NOMO-1 (cell line): ENCODE results near the gene KYAT1.

ENCODE experiments used
- DNase-seq, 2 experiments: peaks; one replicate each; lab custom pipeline; 2025; ENCODE audit not compliant: unreplicated experiment in 2 of 2; lab: John Stamatoyannopoulos, UW

Gene KYAT1

DNA sequence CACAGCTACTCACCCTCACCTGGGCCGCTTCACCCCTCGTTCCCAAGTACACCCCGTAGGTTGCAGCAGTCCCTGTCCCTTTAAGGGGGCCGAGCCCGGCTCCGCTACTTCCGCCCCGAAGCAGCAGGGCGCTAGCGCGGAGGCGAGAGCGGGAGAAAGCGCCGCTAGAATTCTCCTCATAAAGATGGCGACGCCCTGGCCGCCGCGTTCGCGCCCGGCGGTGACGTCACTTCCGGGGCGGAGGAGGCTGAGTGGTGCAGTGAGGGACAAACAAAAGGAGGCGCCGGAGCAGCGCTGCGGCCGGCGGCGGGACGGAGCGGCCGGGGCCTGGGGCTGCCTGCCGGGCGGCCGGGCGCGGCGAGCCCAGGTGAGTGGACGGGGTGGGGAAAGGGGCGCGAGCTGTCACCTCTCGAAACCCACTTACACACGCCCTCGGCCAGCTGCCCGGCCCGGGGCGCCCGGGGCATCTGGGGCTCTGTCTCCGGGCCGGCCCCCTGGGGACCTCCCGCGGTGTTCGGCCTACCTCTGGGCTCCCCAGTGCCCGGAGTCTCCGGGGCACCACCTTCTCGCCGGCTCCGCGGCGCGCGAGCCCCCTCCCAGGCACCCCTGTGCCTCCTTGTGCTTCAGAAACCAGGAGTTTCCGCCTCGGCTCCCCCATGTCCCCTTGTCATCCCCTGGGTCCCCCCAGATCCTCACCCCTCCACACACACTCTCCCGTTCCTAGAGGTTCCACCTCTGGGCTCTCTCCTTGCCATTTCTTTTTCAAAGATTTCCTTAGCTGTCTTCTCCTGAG, at the start of gene KYAT1, which contains the start of gene LRRC8A:
TSS of gene KYAT1 (minus strand) at position 67 of the 793 bp plus-strand sequence. CDS start 36,545 bp downstream, outside the sequence.
TSS of gene LRRC8A (plus strand) at position 250 of the 793 bp plus-strand sequence. CDS start 25,032 bp downstream, outside the sequence.
- DNase-seq = peak; percentile 97 to 98

GRCh38 chr9:128929560-128929959, 47.8 kb upstream of the KYAT1 start:
- no peak for DNase-seq

- no peak for DNase-seq
Measured at GRCh38 chr9:128928624-128929023, 46.9 kb upstream of the KYAT1 start.

- no peak for DNase-seq
Measured at GRCh38 chr9:128927731-128928411, 46.1 kb upstream of the KYAT1 start.

DNA sequence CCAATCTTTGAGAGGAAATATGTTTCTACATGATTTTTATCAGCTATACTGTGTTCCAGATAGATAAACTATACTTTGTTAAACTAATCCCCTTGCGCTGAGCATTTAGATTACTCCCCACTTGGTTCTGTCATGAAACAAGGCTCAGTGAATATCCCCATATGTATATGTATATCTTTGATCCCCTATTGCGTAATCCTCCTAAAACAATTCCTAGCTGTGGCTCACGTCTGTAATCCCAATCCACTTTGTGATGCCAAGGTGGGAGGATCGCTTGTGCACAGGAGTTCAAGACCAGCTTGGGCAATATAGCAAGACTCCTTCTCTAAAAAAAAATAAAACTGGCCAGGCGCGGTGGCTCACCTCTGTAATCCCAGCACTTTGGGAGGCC, 41.7 kb upstream of the KYAT1 start:
- DNase-seq = no peak

DNA sequence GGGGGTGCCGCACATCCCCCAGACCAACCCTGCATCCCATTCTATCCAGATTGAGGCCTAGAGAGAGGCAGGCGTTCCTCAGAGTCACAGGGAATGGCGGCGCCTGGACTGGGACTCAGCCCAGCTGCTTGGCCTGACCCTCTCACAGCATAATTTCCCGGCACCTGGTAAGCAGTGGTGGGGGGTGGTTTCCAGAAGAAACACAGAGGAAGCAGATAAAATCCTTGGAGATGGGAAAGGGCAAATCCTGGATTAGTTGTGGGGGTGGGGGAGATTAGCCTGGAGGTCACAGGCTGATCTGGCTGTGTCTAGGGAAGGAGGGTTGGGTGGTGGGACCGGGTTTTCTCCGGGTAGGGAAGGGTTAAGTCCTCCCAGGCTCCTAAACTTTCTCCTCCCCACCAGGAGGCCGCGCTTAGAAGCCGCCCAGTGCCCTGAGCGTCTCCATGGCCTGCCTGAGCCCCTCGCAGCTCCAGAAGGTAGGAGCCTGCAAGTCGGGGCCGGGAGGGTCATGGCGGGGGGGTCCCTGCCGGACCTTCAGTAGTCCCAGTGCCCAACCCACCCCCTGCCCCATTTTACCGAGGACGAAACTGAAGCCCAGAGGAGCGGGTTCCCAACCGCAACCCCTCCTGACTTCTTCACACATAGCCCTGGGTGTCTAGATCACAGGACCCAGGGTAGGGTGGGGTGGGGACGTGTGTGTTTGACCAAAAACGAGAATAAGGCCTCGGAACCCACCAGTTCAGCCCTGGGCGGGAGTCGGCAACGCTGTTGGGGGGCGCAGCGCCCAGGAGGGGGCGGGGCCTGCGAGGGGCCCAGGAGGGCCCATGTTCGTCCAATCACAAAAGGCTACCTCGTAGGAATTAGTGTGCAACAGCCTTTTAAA, 40.4 kb upstream of the KYAT1 start:
- DNase-seq = no peak

- DNase-seq = no peak
Measured at GRCh38 chr9:128920381-128921058, 38.8 kb upstream of the KYAT1 start, which contains the start of gene PHYHD1. Gene PHYHD1, plus strand, starts transcription at chr9:128920982. Its CDS starts 1,342 bp downstream, at chr9:128922324.

GRCh38 chr9:128919402-128920089, 37.8 kb upstream of the KYAT1 start:
- DNase-seq = no peak

DNA sequence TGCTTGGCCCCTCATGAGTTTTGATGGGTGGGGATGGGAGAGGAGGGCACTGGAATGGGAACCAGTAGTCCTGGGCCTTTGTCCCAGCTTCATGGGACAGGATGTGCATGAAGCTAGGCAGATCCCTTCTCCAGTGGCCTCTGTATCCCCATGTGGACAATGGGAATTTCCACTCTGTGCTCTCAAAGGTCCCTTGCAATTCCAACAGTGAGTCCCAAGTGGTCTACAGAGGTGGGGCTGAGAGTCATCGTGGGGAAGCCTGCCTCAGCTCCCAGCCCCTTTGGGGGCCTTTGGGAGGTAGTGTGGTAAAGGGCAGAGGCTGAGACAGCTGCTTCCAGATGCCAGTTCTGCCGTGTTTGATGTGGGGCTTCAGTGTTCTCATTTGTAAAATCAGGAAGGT, 37.2 kb upstream of the KYAT1 start:
- no peak for DNase-seq

DNA sequence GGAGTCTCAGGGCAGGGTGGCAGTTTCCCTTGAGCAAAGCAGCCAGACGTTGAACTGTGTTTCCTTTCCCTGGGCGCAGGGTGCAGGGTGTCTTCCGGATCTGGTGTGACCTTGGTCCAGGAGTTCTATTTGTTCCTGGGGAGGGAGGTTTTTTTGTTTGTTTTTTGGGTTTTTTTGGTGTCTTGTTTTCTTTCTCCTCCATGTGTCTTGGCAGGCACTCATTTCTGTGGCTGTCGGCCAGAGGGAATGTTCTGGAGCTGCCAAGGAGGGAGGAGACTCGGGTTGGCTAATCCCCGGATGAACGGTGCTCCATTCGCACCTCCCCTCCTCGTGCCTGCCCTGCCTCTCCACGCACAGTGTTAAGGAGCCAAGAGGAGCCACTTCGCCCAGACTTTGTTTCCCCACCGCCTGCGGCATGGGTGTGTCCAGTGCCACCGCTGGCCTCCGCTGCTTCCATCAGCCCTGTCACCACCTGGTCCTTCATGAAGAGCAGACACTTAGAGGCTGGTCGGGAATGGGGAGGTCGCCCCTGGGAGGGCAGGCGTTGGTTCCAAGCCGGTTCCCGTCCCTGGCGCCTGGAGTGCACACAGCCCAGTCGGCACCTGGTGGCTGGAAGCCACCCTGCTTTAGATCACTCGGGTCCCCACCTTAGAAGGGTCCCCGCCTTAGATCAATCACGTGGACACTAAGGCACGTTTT, 35.5 kb upstream of the KYAT1 start:
- DNase-seq = no peak

DNA sequence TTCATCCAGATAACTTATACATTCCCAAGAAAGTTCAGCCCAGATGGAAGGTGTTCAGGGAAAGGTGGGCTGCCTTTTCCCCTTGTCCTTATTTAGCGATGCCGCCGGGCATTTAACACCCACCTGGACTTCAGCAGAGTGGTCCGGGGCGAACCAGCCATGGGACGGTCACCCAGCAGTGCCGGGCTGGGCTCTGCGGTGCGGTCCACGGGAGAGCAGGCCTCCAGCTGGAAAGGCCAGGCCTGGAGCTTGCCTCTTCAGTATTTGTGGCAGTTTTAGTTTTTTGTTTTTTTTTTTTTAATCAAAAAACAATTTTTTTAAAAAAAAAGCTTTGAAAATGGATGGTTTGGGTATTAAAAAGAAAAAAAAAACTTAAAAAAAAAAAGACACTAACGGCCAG, 35.0 kb upstream of the KYAT1 start:
- DNase-seq = no peak

DNA sequence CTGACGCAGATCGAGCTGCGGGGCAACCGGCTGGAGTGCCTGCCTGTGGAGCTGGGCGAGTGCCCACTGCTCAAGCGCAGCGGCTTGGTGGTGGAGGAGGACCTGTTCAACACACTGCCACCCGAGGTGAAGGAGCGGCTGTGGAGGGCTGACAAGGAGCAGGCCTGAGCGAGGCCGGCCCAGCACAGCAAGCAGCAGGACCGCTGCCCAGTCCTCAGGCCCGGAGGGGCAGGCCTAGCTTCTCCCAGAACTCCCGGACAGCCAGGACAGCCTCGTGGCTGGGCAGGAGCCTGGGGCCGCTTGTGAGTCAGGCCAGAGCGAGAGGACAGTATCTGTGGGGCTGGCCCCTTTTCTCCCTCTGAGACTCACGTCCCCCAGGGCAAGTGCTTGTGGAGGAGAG, 34.5 kb upstream of the KYAT1 start:
- DNase-seq = no peak

DNA sequence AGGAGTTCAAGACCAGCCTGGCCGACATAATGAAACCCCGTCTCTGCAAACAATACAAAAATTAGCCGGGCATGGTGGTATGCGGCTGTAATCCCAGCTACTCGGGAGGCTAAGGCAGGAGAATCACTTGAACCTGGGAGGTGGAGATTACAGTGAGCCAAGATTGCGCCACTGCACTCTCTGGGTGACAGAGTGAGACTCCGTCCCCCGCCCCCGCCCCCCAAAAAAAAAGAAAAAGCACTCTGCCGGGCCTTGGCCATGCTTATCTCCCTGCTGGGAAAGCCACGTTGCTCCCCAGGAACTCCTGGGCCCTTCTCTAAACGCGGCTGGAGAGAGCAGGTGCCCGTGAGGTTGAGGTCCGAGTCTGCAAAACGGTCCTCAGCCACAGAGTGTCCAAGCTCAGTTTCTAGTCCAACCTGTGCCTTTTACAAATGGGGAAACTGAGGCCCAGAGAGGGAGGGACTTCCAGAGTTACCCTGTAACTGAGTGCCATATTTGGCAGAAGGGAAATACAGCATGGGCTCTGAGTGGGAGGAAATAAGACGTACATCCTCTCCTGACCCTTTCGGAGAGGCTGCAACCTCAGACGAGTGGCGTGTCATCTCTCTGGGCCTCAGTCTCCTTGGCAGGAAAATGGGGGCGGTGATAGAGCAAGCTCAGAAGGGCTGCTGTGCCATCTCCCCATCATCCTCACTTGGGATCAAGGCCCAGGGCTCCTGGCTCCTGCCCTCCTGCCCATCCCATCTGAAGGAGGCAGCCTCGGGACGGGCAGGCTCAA, 32.4 kb upstream of the KYAT1 start:
- DNase-seq = no peak

- DNase-seq = no peak
Measured at GRCh38 chr9:128913048-128913900, 31.5 kb upstream of the KYAT1 start.

DNA sequence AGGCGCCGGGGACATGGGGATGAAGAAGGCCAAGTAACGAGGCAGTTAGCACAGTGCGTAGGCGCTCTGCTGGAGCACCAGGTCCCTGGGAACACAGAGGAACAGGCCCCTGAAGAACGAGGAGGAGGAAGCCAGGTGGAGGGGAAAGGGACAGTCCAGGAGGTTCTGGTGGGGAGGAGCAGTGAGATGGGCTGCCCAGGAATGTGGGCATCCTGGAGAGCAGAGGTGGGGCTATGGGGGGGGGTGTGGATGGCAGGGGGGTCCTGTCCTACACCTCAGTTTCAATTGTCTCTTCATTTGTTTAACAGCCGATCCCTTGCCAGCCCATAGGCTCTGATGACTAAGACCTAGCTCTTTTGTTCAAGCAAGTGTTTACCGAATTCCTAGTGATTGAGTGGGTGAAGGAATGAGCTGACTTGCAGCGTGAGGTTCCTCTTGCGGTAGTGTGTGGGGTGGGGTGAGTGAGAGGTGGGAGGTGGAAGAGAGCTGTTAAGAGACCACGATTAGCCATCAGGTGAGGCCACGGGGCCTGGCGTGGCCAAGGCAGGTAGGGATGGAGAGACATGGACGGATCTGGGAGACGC, 30.6 kb upstream of the KYAT1 start:
- DNase-seq = no peak

DNA sequence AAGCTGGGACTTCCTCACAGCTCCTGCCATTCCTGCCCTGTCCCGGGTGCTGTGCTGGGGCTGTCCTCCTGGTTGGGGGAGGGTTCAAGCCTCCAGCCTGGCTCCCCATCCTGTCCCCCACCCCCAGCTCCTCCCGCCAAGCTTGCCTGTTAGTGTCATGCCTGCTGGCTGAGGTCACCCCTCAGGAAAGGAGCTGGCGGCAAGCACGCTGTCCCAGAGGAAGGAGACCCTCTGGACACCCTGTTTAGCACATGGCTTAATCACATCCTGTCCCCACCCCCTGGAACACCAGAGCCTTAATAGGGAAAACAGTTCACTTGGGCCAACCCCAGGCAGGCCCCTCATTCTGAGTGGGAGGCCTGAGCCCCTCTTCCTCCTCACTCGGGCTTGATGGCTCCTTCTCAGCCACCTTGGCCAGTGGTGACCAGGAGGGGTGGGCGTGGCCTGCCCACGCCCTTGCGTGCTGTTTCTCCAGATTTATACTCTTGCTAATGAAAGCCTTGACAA, 29.8 kb upstream of the KYAT1 start:
- DNase-seq = no peak

DNA sequence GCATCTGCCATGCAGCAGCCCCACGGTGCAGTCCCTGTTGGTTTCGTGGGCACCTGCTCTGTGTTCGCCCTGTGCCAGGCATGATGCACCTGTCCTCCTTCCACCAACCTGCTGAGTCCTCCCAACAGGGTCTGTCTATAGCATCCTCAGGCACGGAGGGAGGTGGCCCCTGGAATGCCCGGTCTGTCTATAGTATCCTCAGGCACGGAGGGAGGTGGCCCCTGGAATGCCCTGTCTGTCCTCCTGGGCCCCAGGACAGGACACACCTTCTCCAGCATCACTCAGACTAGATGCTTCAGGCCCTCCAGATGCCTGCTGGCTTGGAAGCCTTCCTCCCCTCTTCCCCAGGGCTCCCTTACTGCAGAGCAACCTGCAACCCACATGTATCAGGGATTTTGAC, 29.2 kb upstream of the KYAT1 start:
- no peak for DNase-seq
